GM12891 (cell line): ENCODE results near the gene CAMK2N2.

ENCODE experiments used
- DNase-seq: peaks from one replicate; pipeline ENCODE4 v3.0.0; 2011; ENCODE audit warnings: low spot score; ENCODE audit not compliant: insufficient read length
- FAIRE-seq: peaks from 2 replicates; lab custom pipeline; 2011; peaks lifted over from hg19 to GRCh38; lab: Jason Lieb, UNC
- PAX5 ChIP-seq: IDR thresholded peaks from 2 replicates; pipeline ENCODE4 v1.6.1; 2011; ENCODE audit warnings: low read length, moderate library complexity, mild to moderate bottlenecking; ENCODE audit not compliant: insufficient read depth, severe bottlenecking
- POLR2A ChIP-seq: IDR thresholded peaks from 2 replicates; pipeline ENCODE4 v1.6.1; 2011; ENCODE audit warnings: low read depth, low read length, control low read depth
- POLR2AphosphoS5 ChIP-seq: IDR thresholded peaks from 2 replicates; pipeline ENCODE4 v1.6.1; 2011; ENCODE audit warnings: low read depth, low read length, control low read depth
- POU2F2 ChIP-seq: IDR thresholded peaks from 2 replicates; pipeline ENCODE4 v1.6.1; 2011; ENCODE audit warnings: low read depth, mild to moderate bottlenecking, control low read depth, low read length, moderate library complexity
- SPI1 ChIP-seq: IDR thresholded peaks from 2 replicates; pipeline ENCODE4 v1.6.1; 2011; ENCODE audit warnings: low read depth, low read length, control low read depth
- TAF1 ChIP-seq: IDR thresholded peaks from 2 replicates; pipeline ENCODE4 v1.6.1; 2011; ENCODE audit warnings: low read depth, low read length, control low read depth

CAMK2N2 gene

DNA sequence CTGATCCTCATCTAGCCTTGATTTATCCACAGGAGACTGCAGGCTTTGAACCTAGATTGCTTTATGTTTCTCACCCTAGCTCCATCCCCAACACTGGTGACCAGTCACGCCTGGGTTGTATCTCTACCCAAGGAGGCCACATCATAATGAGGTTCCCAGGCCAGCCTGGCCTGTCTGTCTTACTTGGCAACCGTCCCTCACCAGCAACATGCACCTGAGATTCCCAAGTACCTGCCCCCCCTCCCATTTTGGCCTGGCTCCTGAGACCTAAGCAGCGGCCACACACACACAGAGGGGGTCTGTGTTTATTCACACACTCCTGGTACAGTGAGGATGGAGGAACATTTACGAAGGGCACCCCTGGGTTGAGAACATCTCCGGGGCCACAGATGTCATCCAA is 2.4 kb downstream of the CAMK2N2 start:
- TF ChIP-seq POU2F2 = no peak
- no peak for TF ChIP-seq PAX5
- no peak for TF ChIP-seq POLR2AphosphoS5
- no peak for TF ChIP-seq TAF1
- no peak for TF ChIP-seq SPI1
- TF ChIP-seq POLR2A = no peak
- DNase-seq = no peak
- no peak for FAIRE-seq

DNA sequence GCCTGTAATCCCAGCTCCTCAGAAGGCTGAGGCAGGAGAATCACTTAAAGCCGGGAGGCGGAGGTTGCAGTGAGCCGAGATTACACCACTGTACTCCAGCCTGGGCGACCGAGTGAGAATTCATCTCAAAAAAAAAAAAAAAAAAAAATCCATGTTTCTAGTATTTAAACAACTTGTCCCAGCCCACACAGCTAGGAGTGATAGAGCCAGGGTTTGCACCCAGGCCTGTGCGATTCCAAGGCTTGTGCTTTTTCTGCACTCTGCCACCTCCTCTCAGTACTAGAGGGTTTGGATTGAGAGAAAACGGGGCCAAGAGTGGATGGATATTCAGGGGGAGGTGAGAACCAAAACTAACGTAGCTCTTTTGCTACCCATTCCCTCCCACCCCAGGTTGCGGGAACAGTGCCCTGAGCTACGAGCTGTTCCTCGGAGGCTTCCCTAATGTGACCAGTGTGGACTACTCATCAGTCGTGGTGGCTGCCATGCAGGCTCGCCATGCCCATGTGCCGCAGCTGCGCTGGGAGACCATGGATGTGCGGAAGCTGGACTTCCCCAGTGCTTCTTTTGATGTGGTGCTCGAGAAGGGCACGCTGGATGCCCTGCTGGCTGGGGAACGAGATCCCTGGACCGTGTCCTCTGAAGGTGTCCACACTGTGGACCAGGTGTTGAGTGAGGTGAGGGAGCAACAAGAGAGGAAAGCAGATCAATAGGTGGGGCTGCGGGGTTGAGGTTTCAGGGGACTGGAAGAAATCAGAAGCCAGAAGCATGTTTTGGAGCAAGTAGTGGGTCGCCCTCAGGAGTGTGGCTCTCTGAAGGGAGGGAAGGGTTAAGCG is 4.1 kb downstream of the CAMK2N2 start:
- no peak for DNase-seq
- no peak for FAIRE-seq
- TF ChIP-seq POU2F2 (no peak), PAX5 (no peak), SPI1 (no peak), TAF1 (no peak), POLR2A (no peak), POLR2AphosphoS5 (no peak)

DNA sequence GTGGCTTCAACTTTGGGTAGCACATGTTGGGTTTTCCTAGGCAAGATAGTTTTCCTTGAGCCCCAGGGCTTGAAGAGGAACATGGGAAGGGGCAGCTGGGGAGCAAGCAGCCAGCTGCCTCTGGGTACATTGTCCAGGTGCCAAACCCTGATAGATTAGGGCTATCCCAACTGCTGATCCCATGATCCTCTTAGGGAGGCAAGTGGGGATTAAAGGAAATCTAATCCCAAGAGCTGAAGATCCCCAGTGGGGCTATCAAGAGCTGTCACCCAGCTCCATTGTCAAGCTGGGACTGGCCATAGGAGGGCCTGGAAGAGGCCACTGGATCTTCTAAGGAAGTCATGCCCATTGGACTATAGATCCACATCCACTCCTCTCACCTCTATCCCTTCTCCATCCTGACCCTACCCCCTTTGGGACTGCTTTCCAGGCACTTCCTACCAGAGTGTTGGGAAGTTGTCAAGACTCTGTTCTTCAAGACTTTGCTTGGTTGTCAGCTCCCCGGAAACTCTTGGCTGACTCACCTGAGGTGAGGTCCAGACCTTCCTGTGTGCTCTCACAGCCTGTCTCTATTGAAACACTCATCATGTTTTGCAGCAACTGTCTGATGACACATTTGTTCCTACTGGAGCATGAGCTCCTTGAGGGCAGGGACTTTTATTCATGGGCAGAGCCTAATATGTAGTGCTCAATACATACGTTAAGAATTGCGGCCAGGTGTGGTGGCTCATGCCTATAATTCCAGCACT is 5.9 kb downstream of the CAMK2N2 start:
- FAIRE-seq (no peak), DNase-seq (no peak)
- no peak for TF ChIP-seq TAF1
- TF ChIP-seq POU2F2 = no peak

DNA sequence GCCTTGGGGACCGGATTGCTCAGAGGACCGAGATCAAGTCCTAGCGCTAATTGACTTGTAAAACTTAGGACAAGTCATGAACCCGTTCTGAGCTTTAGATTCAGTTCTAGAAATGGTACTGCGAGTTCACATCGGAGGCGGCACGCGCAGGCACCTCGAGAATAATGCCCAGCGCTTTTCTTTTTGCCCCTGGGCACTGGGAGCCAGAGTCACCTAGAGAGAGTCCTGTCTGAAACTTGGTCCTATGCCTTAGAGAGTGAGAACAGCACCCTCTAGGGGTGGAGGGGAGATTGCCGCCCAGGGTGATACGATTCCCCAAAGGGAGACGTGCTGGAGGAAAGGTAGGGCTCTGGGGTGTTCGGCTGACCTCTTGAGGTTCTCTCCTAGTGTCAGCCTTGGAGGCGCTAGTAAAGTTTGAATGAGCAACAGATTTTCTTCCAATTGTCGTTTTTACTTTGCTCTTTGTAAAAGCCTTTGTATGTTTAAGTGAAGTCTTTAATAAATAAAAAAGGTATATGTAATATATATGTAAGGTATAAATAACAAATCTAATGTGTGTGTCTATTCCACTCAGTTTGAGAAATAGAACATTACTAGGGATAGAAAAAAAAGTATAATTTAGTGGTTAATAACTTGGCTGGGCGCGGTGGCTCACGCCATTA is 11.1 kb downstream of the CAMK2N2 start:
- DNase-seq (peak; percentile 84), FAIRE-seq (peak; percentile 88)
- TF ChIP-seq POLR2AphosphoS5 (no peak), SPI1 (no peak), TAF1 (no peak), POU2F2 (no peak), PAX5 (no peak), POLR2A (no peak)

DNA sequence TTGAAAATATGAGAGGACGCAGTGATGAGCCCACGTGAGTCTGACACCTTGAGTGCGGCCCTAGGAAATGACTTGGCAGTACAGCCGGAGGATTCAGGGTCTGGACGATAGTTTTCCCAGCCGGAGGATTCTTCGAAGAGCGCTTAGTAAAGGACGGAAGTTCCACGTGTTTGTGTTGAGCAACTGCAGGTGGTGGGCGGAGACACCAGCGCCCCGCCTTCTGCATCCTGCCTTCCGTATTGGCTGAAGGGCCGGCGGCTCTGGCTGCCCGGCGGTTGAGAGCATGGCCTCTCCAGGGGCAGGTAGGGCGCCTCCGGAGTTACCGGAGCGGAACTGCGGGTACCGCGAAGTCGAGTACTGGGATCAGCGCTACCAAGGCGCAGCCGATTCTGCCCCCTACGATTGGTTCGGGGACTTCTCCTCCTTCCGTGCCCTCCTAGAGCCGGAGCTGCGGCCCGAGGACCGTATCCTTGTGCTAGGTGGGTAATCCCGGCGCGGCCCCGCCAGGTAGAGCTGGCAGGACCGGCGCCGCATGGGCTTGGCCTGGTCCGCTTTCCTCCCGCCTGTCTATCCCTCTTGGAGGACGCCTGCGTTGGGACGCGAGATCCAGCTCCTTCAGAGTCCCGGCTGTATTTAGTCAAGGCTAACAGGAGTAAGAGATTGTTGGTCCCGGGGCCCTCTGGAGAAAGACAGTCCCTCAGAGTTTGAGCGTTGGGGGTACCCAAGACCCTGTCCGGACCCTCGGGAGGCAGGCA is 11.8 kb downstream of the CAMK2N2 start, which contains the start of gene EEF1AKMT4:
Gene EEF1AKMT4 (plus strand): TSS at position 261 of the 755 bp plus-strand sequence. CDS start 23 bp downstream, at position 284.
- DNase-seq = peak; percentile 93
- FAIRE-seq = peak; percentile 92
- no peak for TF ChIP-seq POLR2AphosphoS5
- TF ChIP-seq PAX5 = peak; percentile 99
- peak; percentile 47 for TF ChIP-seq SPI1
- no peak for TF ChIP-seq POLR2A
- TF ChIP-seq POU2F2 = no peak
- TF ChIP-seq TAF1 = no peak

DNA sequence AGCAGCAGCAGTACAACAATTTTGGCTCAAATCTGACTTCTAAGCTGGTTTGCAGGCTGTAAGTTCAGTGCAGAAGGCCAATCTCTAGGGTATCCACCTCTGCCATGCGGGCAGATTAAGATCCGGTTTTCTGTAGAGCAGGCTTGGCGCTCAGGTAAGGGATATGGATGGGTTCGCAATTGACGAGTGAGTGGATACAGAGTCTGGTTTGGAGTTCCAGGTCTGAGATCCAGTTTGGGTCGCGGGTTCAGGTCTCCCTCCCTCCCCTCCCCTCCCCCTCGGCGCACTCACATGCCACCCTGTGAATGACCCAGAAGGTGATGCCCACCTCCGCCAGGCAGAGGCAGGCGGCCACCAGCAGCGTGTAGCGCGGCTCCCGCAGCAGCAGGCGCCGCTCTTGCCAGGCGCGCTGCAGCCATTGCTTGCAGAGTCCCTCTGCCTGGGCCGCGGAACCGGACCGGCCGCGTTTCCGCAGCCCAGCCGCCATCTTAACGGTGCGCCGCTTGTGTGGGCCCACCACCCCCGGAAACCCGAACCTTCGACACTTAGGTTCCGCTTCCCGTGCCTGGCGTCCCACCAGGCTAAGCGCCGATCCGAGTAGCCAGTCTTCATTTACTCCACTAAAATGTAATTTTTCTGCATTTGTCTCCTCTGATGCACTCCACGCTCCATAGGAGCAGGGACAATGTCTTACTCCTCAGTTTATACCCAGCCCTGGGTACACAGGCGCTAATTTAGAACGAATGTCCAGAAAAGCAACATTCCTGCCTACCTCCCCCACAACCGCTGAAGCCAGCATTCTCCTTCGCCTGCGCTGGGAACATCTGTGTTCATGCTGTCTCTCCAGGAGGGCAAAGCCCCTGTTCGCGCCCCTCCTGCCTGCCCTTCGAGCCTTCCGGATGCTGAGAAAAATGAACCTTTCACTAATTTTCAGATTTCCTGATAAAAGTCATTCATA is 12.6 kb downstream of the CAMK2N2 start, which contains the start of gene ALG3:
Gene ALG3 (minus strand): TSS at position 509 of the 958 bp plus-strand sequence. CDS start 22 bp downstream, at position 487.
- DNase-seq = peak; percentile 85
- TF ChIP-seq SPI1 (no peak), PAX5 (no peak), POLR2AphosphoS5 (peak; percentile 83), TAF1 (peak; percentile 99), POLR2A (peak; percentile 94), POU2F2 (peak; percentile 83)
- peak; percentile 80 for FAIRE-seq

DNA sequence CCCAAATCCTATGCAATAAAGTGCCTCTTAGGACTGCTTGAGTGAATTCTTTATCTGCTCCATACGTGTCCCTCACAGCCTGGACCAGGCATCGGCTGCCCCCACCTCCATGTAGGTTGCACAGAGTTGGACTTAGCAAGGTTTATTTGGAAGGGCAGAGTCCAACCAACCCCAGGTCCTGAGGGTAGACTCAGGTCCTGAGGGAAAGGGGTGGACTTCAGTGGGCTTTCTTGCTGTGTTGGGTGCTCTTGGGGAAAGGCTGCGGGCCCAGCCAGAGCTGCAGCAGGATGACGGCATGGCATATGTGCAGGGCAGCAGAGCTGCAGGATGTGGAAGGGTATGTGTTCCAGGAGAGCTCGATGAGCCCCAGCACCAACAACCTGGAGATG is 19.1 kb downstream of the CAMK2N2 start:
- TF ChIP-seq POLR2A = no peak
- no peak for TF ChIP-seq POU2F2
- TF ChIP-seq PAX5 = no peak
- no peak for TF ChIP-seq TAF1
- no peak for TF ChIP-seq SPI1
- no peak for TF ChIP-seq POLR2AphosphoS5
- DNase-seq = no peak
- FAIRE-seq = no peak
